ENCODE measurements around the gene BRAF. TPM values are rescaled to one million over a fixed set of nuclear protein-coding genes. Genes with fewer than 3 reads are reported as not detected.

BRAF gene
- total RNA-seq, 1 donor from 2014 or later: 48.0 TPM

GRCh38 chr7:140864732-140865131 is 60.0 kb downstream of the BRAF start:
- Histone ChIP-seq H3K4me2 (no peak overlapping the region), H2AFZ (replicated peaks) (no peak overlapping the region), H3K4me1 (peaks cover 4% of the 10 kb centered on the region), H3K9me3 (ENCODE audit: low read depth) (no peaks in the 10 kb centered on the region), H3K79me2 (ENCODE audit: low read depth) (peaks cover 100% of the 10 kb centered on the region), H3K27ac (no peak overlapping the region), H3F3A (ENCODE audit: low read depth) (no peaks in the 10 kb centered on the region), H4K20me1 (ENCODE audit: low read depth) (peaks cover 20% of the 10 kb centered on the region), H3K27me3 (no peaks in the 10 kb centered on the region), H3K4me3 (no peak overlapping the region), H3K9ac (no peak overlapping the region), H3K36me3 (no peaks in the 10 kb centered on the region)
- DNase-seq (ENCODE audit: low spot score): no peak
- Mint-ChIP-seq H3K27me3 (ENCODE audit: insufficient read depth, low read depth) (no peaks in the 10 kb centered on the region), H3K9me3 (peaks cover 15% of the 10 kb centered on the region), H3K4me1 (no peaks in the 10 kb centered on the region), H3K36me3 (peaks cover 19% of the 10 kb centered on the region), H3K4me3 (no peak overlapping the region), H3K27ac (no peak overlapping the region)
- TF ChIP-seq, protein P1, sequence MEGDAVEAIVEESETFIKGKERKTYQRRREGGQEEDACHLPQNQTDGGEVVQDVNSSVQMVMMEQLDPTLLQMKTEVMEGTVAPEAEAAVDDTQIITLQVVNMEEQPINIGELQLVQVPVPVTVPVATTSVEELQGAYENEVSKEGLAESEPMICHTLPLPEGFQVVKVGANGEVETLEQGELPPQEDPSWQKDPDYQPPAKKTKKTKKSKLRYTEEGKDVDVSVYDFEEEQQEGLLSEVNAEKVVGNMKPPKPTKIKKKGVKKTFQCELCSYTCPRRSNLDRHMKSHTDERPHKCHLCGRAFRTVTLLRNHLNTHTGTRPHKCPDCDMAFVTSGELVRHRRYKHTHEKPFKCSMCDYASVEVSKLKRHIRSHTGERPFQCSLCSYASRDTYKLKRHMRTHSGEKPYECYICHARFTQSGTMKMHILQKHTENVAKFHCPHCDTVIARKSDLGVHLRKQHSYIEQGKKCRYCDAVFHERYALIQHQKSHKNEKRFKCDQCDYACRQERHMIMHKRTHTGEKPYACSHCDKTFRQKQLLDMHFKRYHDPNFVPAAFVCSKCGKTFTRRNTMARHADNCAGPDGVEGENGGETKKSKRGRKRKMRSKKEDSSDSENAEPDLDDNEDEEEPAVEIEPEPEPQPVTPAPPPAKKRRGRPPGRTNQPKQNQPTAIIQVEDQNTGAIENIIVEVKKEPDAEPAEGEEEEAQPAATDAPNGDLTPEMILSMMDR (IDR thresholded peaks at IDR 0.05): no peak
- TF ChIP-seq EZH2phosphoT487 (IDR thresholded peaks at IDR 0.05): no peak
- no peak for TF ChIP-seq EZH2 (IDR thresholded peaks at IDR 0.05)

DNA sequence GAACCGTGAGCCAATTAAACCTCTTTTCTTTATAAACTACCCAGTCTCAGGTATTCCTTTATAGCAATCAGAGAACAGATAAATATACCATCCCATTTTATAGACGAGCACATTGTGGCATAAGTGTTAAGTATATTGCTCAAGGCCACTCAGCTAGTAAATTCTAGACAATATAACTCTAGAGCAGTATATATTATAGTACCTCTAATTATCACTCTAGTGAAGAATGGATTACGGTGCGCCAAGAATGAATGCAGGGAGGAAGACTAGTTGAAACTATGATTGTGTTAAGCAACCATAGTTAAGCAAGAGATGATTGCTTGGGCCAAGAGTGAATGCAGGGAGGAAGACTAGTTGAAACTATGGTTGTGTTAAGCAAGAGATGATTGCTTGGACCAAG is 60.9 kb downstream of the BRAF start:
- Mint-ChIP-seq H3K36me3 (peaks cover 18% of the 10 kb centered on the region), H3K27me3 (ENCODE audit: insufficient read depth, low read depth) (no peaks in the 10 kb centered on the region), H3K9me3 (peaks cover 14% of the 10 kb centered on the region), H3K27ac (no peak overlapping the region), H3K4me3 (no peak overlapping the region), H3K4me1 (no peaks in the 10 kb centered on the region)
- DNase-seq (ENCODE audit: low spot score): no peak
- Histone ChIP-seq H3K36me3 (no peaks in the 10 kb centered on the region), H3K27ac (no peak overlapping the region), H2AFZ (replicated peaks) (no peak overlapping the region), H3K9me3 (ENCODE audit: low read depth) (no peaks in the 10 kb centered on the region), H3K27me3 (no peaks in the 10 kb centered on the region), H3K79me2 (ENCODE audit: low read depth) (peaks cover 98% of the 10 kb centered on the region), H3K9ac (no peak overlapping the region), H3K4me1 (peaks cover 4% of the 10 kb centered on the region), H4K20me1 (ENCODE audit: low read depth) (peaks cover 22% of the 10 kb centered on the region), H3K4me3 (no peak overlapping the region), H3K4me2 (no peak overlapping the region), H3F3A (ENCODE audit: low read depth) (no peaks in the 10 kb centered on the region)
- TF ChIP-seq, protein P1 (IDR thresholded peaks at IDR 0.05): no peak
- no peak for TF ChIP-seq EZH2phosphoT487 (IDR thresholded peaks at IDR 0.05)
- TF ChIP-seq EZH2 (IDR thresholded peaks at IDR 0.05): no peak

- Histone ChIP-seq H2AFZ (replicated peaks) (no peak overlapping the region), H3K36me3 (no peaks in the 10 kb centered on the region), H3K27ac (no peak overlapping the region), H3K4me3 (no peak overlapping the region), H3F3A (ENCODE audit: low read depth) (no peaks in the 10 kb centered on the region), H4K20me1 (ENCODE audit: low read depth) (peaks cover 29% of the 10 kb centered on the region), H3K27me3 (no peaks in the 10 kb centered on the region), H3K4me1 (peaks cover 4% of the 10 kb centered on the region), H3K9me3 (ENCODE audit: low read depth) (no peaks in the 10 kb centered on the region), H3K79me2 (ENCODE audit: low read depth) (peaks cover 98% of the 10 kb centered on the region), H3K4me2 (no peak overlapping the region), H3K9ac (no peak overlapping the region)
- Mint-ChIP-seq H3K9me3 (peaks cover 12% of the 10 kb centered on the region), H3K4me3 (no peak overlapping the region), H3K27ac (no peak overlapping the region), H3K4me1 (no peaks in the 10 kb centered on the region), H3K27me3 (ENCODE audit: insufficient read depth, low read depth) (no peaks in the 10 kb centered on the region), H3K36me3 (peaks cover 15% of the 10 kb centered on the region)
- TF ChIP-seq EZH2 (IDR thresholded peaks at IDR 0.05): no peak
- TF ChIP-seq EZH2phosphoT487 (IDR thresholded peaks at IDR 0.05): no peak
- TF ChIP-seq, protein P1 (IDR thresholded peaks at IDR 0.05): no peak
- no peak for DNase-seq (ENCODE audit: low spot score)
These were observed 61.5 kb downstream of the BRAF start for GRCh38 chr7:140863184-140863583.
